BLaER1 treated with 17β-estradiol and CSF1 and Interleukin-3, amounts not matched to agents 10 nM and 100 nM (cell line): Measurements from ENCODE around the gene TBC1D14.

ENCODE experiments used
- H3K27ac ChIP-seq, 11 experiments: shearing (Covaris generic); formaldehyde crosslinking; 2 replicates each; pipeline ENCODE4 v1.8.1; 2022
- H3K27me3 ChIP-seq, 11 experiments: shearing (Covaris generic); formaldehyde crosslinking; 2 replicates each; pipeline ENCODE4 v1.8.1; 2022
- H3K36me3 ChIP-seq, 11 experiments: shearing (Covaris generic); formaldehyde crosslinking; 2 replicates each; pipeline ENCODE4 v1.8.1; 2022
- H3K4me1 ChIP-seq, 10 experiments: shearing (Covaris generic); formaldehyde crosslinking; 2 replicates each; pipeline ENCODE4 v1.8.1; 2022
- H3K4me2 ChIP-seq, 11 experiments: shearing (Covaris generic); formaldehyde crosslinking; 2 replicates each; pipeline ENCODE4 v1.8.1; 2022
- H3K4me3 ChIP-seq, 10 experiments: shearing (Covaris generic); formaldehyde crosslinking; 2 replicates each; pipeline ENCODE4 v1.8.1; 2022
- H3K9ac ChIP-seq, 11 experiments: shearing (Covaris generic); formaldehyde crosslinking; 2 replicates each; pipeline ENCODE4 v1.8.1; 2022
- H3K9me3 ChIP-seq, 11 experiments: shearing (Covaris generic); formaldehyde crosslinking; replicated peaks in 1 of 11; 2 replicates each; pipeline ENCODE4 v1.8.1; 2022
- H4K20me1 ChIP-seq, 11 experiments: shearing (Covaris generic); formaldehyde crosslinking; 2 replicates each; pipeline ENCODE4 v1.8.1; 2022
- Cebpa-rat ChIP-seq, 11 experiments: shearing (Covaris generic); IDR thresholded peaks; 2 replicates each; pipeline ENCODE4 v1.8.1; 2022

The TBC1D14 gene

DNA sequence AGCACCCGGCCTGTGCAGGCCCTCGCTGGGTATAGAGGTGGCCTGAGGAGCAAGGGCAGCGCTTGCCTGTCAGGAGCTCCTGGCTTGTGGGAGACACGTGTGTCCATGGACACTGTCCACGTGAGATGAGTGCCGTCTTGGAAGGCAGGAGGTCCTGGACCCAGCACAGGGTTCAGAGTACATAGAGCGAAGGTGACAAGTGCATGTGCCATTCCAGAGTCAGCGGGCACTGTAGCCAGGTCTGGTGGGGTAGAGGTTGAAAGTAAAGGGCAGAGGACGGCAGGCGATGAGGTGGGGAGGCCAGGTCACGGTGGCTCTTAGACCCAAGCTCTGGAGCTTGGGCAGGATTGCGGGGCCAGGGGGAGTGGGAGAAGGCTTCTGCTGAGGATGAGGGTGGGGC lies 105.2 kb downstream of the TBC1D14 start:
- H3K9ac ChIP-seq: no peak overlapping the region
- H4K20me1 ChIP-seq: peaks cover 28 to 100% (median 97%) of the 10 kb centered on the region in 11 experiments
- H3K4me3 ChIP-seq: no peak overlapping the region
- peaks cover 21 to 57% (median 47%) of the 10 kb centered on the region in 10 experiments for H3K4me1 ChIP-seq
- no peaks in the 10 kb centered on the region for H3K27me3 ChIP-seq
- H3K27ac ChIP-seq: peak overlapping the region in 4 of 11 experiments; percentile 10 to 36 (median 24); a peak in 6 of 22 replicates
- no peaks in the 10 kb centered on the region for H3K9me3 ChIP-seq
- H3K36me3 ChIP-seq: peaks cover 83 to 100% (median 98%) of the 10 kb centered on the region in 11 experiments
- peak overlapping the region in 1 of 11 experiments; percentile 31; a peak in 2 of 22 replicates for H3K4me2 ChIP-seq
- no peak for TF ChIP-seq Cebpa-rat (IDR thresholded peaks at IDR 0.05)

DNA sequence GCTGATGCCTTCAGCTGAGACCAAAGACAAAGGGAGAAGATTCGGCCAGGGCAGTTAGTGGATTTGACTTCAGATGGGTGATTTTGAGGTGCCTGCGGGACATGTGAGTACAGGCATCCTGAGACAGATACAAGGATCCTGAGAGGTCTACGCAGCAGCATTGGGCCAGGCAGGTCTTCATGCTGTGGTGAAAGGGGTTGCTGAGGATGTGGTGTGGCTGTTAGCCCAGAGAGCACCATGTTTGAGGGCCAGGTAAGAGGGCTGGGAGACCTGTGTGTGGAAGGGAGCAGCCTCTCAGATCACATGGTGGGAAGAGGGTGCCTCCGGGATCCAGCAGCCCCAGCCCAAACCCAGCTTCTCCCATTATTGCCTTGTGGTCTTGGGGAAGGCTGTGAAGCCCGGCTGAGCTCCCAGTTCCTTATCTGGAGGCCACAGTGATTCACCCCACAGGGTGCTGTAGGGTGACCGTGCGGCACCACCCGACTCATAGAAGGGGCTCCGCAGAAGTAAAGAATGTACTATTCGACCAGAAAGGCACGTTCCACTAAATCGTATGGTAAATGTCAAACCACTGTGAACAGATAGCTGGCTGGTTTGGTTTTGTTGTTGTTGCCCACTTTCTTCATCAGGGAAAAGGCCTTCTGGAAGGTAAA lies 105.9 kb downstream of the TBC1D14 start:
- H3K4me2 ChIP-seq: no peak overlapping the region
- H3K9ac ChIP-seq: no peak overlapping the region
- no peaks in the 10 kb centered on the region for H3K9me3 ChIP-seq
- H3K4me3 ChIP-seq: no peak overlapping the region
- TF ChIP-seq Cebpa-rat (IDR thresholded peaks at IDR 0.05): no peak
- peaks cover 21 to 57% (median 46%) of the 10 kb centered on the region in 10 experiments for H3K4me1 ChIP-seq
- H4K20me1 ChIP-seq: peaks cover 35 to 100% (median 97%) of the 10 kb centered on the region in 11 experiments
- H3K36me3 ChIP-seq: peaks cover 83 to 100% (median 98%) of the 10 kb centered on the region in 11 experiments
- H3K27ac ChIP-seq: peak overlapping the region in 3 of 11 experiments; percentile 10 to 36 (median 20); a peak in 1 of 22 replicates
- H3K27me3 ChIP-seq: no peaks in the 10 kb centered on the region

- H3K4me1 ChIP-seq: peaks cover 21 to 57% (median 42%) of the 10 kb centered on the region in 10 experiments
- H3K36me3 ChIP-seq: peaks cover 83 to 100% (median 98%) of the 10 kb centered on the region in 11 experiments
- H4K20me1 ChIP-seq: peaks cover 41 to 100% (median 97%) of the 10 kb centered on the region in 11 experiments
- H3K27ac ChIP-seq: no peak overlapping the region
- no peak overlapping the region for H3K4me3 ChIP-seq
- no peaks in the 10 kb centered on the region for H3K27me3 ChIP-seq
- H3K9ac ChIP-seq: peak overlapping the region in 3 of 11 experiments; percentile 4 to 48 (median 24); a peak in 3 of 22 replicates
- no peak overlapping the region for H3K4me2 ChIP-seq
- no peaks in the 10 kb centered on the region for H3K9me3 ChIP-seq
- no peak for TF ChIP-seq Cebpa-rat (IDR thresholded peaks at IDR 0.05)
These were observed 106.5 kb downstream of the TBC1D14 start for GRCh38 chr4:7016086-7016485.

GRCh38 chr4:7016512-7016911 lies 106.9 kb downstream of the TBC1D14 start:
- H3K27ac ChIP-seq: no peak overlapping the region
- peaks cover 44 to 100% (median 97%) of the 10 kb centered on the region in 11 experiments for H4K20me1 ChIP-seq
- peaks cover 21 to 54% (median 38%) of the 10 kb centered on the region in 10 experiments for H3K4me1 ChIP-seq
- no peak overlapping the region for H3K4me3 ChIP-seq
- H3K36me3 ChIP-seq: peaks cover 83 to 100% (median 98%) of the 10 kb centered on the region in 11 experiments
- H3K9me3 ChIP-seq: no peaks in the 10 kb centered on the region
- TF ChIP-seq Cebpa-rat (IDR thresholded peaks at IDR 0.05): no peak
- H3K4me2 ChIP-seq: no peak overlapping the region
- no peaks in the 10 kb centered on the region for H3K27me3 ChIP-seq
- peak overlapping the region in 2 of 11 experiments; percentile 4 to 48; a peak in 2 of 22 replicates for H3K9ac ChIP-seq

GRCh38 chr4:7017446-7018048 lies 107.9 kb downstream of the TBC1D14 start:
- no peak for TF ChIP-seq Cebpa-rat (IDR thresholded peaks at IDR 0.05)
- Histone ChIP-seq H3K27ac (peak overlapping the region in 2 of 11 experiments; percentile 7 to 15; a peak in 1 of 22 replicates), H4K20me1 (peaks cover 48 to 100% (median 99%) of the 10 kb centered on the region in 11 experiments), H3K4me3 (no peak overlapping the region), H3K27me3 (no peaks in the 10 kb centered on the region), H3K4me1 (peaks cover 16 to 44% (median 28%) of the 10 kb centered on the region in 10 experiments), H3K9me3 (no peaks in the 10 kb centered on the region), H3K9ac (no peak overlapping the region), H3K36me3 (peaks cover 83 to 100% (median 98%) of the 10 kb centered on the region in 11 experiments), H3K4me2 (no peak overlapping the region)

GRCh38 chr4:7018281-7018680 lies 108.7 kb downstream of the TBC1D14 start:
- Histone ChIP-seq H4K20me1 (peaks cover 42 to 100% (median 99%) of the 10 kb centered on the region in 11 experiments), H3K36me3 (peaks cover 88 to 100% (median 98%) of the 10 kb centered on the region in 11 experiments), H3K4me3 (no peak overlapping the region), H3K27me3 (no peaks in the 10 kb centered on the region), H3K9ac (no peak overlapping the region), H3K9me3 (no peaks in the 10 kb centered on the region), H3K27ac (no peak overlapping the region), H3K4me1 (peaks cover 9 to 37% (median 20%) of the 10 kb centered on the region in 10 experiments), H3K4me2 (no peak overlapping the region)
- no peak for TF ChIP-seq Cebpa-rat (IDR thresholded peaks at IDR 0.05)

GRCh38 chr4:7019367-7019766 lies 109.7 kb downstream of the TBC1D14 start:
- no peak overlapping the region; a peak in 1 of 22 replicates for H3K27ac ChIP-seq
- no peak overlapping the region for H3K4me3 ChIP-seq
- H3K27me3 ChIP-seq: no peaks in the 10 kb centered on the region
- H3K4me2 ChIP-seq: no peak overlapping the region
- H3K4me1 ChIP-seq: peaks cover 0 to 26% (median 10%) of the 10 kb centered on the region in 10 experiments; a peak in 9 of 20 replicates
- H3K9ac ChIP-seq: no peak overlapping the region
- H3K9me3 ChIP-seq: no peaks in the 10 kb centered on the region
- H4K20me1 ChIP-seq: peaks cover 46 to 100% (median 100%) of the 10 kb centered on the region in 11 experiments
- H3K36me3 ChIP-seq: peaks cover 98 to 100% (median 99%) of the 10 kb centered on the region in 11 experiments
- TF ChIP-seq Cebpa-rat (IDR thresholded peaks at IDR 0.05): no peak

DNA sequence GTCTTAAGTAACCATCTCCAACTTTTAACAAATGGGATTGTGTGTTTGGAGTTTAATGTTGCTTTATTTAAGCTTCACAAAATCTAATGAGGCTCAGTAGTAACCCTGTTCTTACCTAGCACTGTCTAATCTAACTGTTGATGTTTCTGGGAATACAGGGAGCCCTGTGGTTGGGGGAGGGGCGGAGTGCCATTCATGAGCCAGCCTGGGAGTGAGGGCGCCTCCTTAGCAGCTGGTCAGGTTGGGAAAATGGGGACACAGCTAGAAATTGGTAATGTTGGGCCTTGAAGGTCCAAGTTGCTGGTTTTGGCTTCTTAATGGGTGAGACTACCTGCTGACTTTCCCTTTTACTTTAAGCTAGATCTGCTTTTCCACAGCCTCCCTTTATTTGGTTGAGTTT lies 110.7 kb downstream of the TBC1D14 start:
- no peak for TF ChIP-seq Cebpa-rat (IDR thresholded peaks at IDR 0.05)
- Histone ChIP-seq H3K4me1 (peaks cover 0 to 22% (median 4%) of the 10 kb centered on the region in 10 experiments; a peak in 6 of 20 replicates), H3K9ac (no peak overlapping the region), H3K36me3 (peaks cover 98 to 100% (median 99%) of the 10 kb centered on the region in 11 experiments), H4K20me1 (peaks cover 50 to 100% (median 100%) of the 10 kb centered on the region in 11 experiments), H3K27me3 (no peaks in the 10 kb centered on the region), H3K9me3 (no peaks in the 10 kb centered on the region), H3K27ac (no peak overlapping the region), H3K4me3 (no peak overlapping the region), H3K4me2 (no peak overlapping the region)

DNA sequence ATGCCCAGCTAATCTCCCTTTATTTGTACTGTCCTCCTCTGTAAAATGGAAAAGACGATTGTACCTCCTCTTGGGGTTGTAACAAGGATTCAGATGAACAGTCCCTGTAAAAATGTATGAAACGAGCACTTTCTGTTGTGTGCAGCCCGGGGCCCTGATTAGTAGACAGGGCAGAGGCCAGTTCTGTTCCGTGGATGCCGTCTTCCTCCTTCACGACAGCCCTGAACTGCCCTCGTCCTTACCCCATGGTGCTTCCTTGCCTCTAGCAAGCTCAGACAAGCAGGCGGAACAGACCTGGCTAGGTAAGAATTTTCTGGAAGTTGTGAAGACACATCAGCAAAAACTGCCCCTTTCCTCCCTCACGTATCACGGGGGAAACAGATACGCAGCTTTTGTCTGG lies 111.2 kb downstream of the TBC1D14 start:
- Histone ChIP-seq H3K4me2 (no peak overlapping the region), H3K27ac (no peak overlapping the region), H3K4me3 (no peak overlapping the region), H3K36me3 (peaks cover 98 to 100% (median 99%) of the 10 kb centered on the region in 11 experiments), H3K4me1 (peaks cover 0 to 22% (median 2%) of the 10 kb centered on the region in 10 experiments; a peak in 5 of 20 replicates), H3K27me3 (no peaks in the 10 kb centered on the region), H4K20me1 (peaks cover 56 to 100% (median 100%) of the 10 kb centered on the region in 11 experiments), H3K9ac (no peak overlapping the region), H3K9me3 (no peaks in the 10 kb centered on the region)
- no peak for TF ChIP-seq Cebpa-rat (IDR thresholded peaks at IDR 0.05)
